CD4-positive, alpha-beta memory T cell (primary cell): ENCODE results near the gene NOL3. TPM values are rescaled to one million over a fixed set of nuclear protein-coding genes. Genes with fewer than 3 reads are reported as not detected.

Experiments used
- CTCF ChIA-PET: fragments of 350-600 bp; sonication (Branson Sonifier 250); formaldehyde crosslinking; loops from one replicate; lab custom pipeline; 2021; ENCODE audit warnings: inconsistent platforms; ENCODE audit not compliant: partially characterized antibody; lab: Charles Lee
- POLR2A ChIA-PET: fragments of 350-600 bp; sonication (Branson Sonifier 250); formaldehyde crosslinking; loops from one replicate; lab custom pipeline; 2021; ENCODE audit not compliant: partially characterized antibody; lab: Charles Lee
- DNase-seq, 5 donors: peaks; one replicate each; pipeline versions ENCODE4 v3.0.0 to v3.0.0-alpha.2; 2020 to 2022; ENCODE audit warnings: mixed read lengths in 1 of 5
- H3K27ac ChIP-seq: one replicate; pipeline ENCODE4 v1.7.0; 2013; ENCODE audit warnings: low read depth, low read length
- H3K27me3 ChIP-seq: 2 replicates; pipeline ENCODE4 v1.7.0; 2013; ENCODE audit warnings: mild to moderate bottlenecking, low read length, moderate library complexity; ENCODE audit not compliant: insufficient read depth
- H3K36me3 ChIP-seq: 2 replicates; pipeline ENCODE4 v1.7.0; 2013; ENCODE audit warnings: mild to moderate bottlenecking, low read length, moderate library complexity; ENCODE audit not compliant: insufficient read depth
- H3K4me1 ChIP-seq: 2 replicates; pipeline ENCODE4 v1.7.0; 2013; ENCODE audit warnings: mild to moderate bottlenecking, low read length, moderate library complexity; ENCODE audit not compliant: insufficient read depth
- H3K4me3 ChIP-seq, 2 donors: one replicate each; pipeline ENCODE4 v1.7.0; 2013; ENCODE audit warnings: low read length in 2 of 2, mild to moderate bottlenecking in 1 of 2
- H3K9me3 ChIP-seq, 2 donors: one replicate each; pipeline ENCODE4 v1.7.0; 2013; ENCODE audit warnings: low read length in 2 of 2, control low read depth in 1 of 2; ENCODE audit not compliant: control insufficient read depth in 1 of 2
- H3K27ac Mint-ChIP-seq, 7 donors: one replicate each; pipeline ENCODE4 v1.8.0; 2020 to 2021; ENCODE audit warnings: mixed read lengths in 7 of 7, mild to moderate bottlenecking in 6 of 7, inconsistent platforms in 3 of 7, moderate library complexity in 3 of 7
- H3K27me3 Mint-ChIP-seq, 2 donors: one replicate each; pipeline ENCODE4 v1.8.0; 2020 to 2021; ENCODE audit warnings: mixed read lengths in 2 of 2
- H3K36me3 Mint-ChIP-seq, 2 donors: one replicate each; pipeline ENCODE4 v1.8.0; 2020 to 2021; ENCODE audit warnings: mixed read lengths in 2 of 2, inconsistent platforms in 1 of 2, mild to moderate bottlenecking in 1 of 2
- H3K4me1 Mint-ChIP-seq, 4 donors: one replicate each; pipeline ENCODE4 v1.8.0; 2020 to 2021; ENCODE audit warnings: mixed read lengths in 4 of 4, mild to moderate bottlenecking in 1 of 4
- H3K4me3 Mint-ChIP-seq, 8 donors: one replicate each; pipeline ENCODE4 v1.8.0; 2020 to 2021; ENCODE audit warnings: mixed read lengths in 8 of 8, mild to moderate bottlenecking in 7 of 8, moderate library complexity in 6 of 8, inconsistent platforms in 3 of 8
- H3K9me3 Mint-ChIP-seq, 8 donors: one replicate each; pipeline ENCODE4 v1.8.0; 2020 to 2021; ENCODE audit warnings: mixed read lengths in 8 of 8, mild to moderate bottlenecking in 5 of 8, inconsistent platforms in 3 of 8, moderate library complexity in 1 of 8
- intact Hi-C: fragments of 100-400 bp; cut with micrococcal nuclease; formaldehyde crosslinking; loops from one replicate; pipeline ENCODE4 v1.15.1; 2023
- polyA plus RNA-seq, 2 donors: library from polyadenylated mRNA; unstranded; fragments of 300-500 nt; fragmentation: Illumina TruSeq; gene quantifications; one replicate each; pipeline ENCODE4 v1.2.3, GENCODE V29; 2021
- total RNA-seq, 2 experiments: library from RNA; stranded (reverse); gene quantifications; one replicate each; pipeline ENCODE4 v1.2.3, GENCODE V29; 2021

Gene NOL3
- total and polyA plus RNA-seq, 4 experiments from 2014 or later: 1.3 to 12.5 (median 5.7) TPM

- Histone ChIP-seq H3K4me3 (peak overlapping the region; percentile 65 to 85), H3K27me3 (no peaks in the 10 kb centered on the region), H3K4me1 (peaks cover 30% of the 10 kb centered on the region), H3K27ac (peak overlapping the region; percentile 91), H3K9me3 (no peaks in the 10 kb centered on the region), H3K36me3 (no peaks in the 10 kb centered on the region)
- intact Hi-C loops: loop anchor here (1.0 to 2.0 kb wide), 4 partner anchors 24 to 298 kb away; partner anchors contain the start of genes ATP6V0D1, FBXL8, FHOD1 and PHAF1
- no peak overlapping the region for H3K27ac Mint-ChIP-seq
- peaks cover 11 to 22% (median 14%) of the 10 kb centered on the region in 4 donors for H3K4me1 Mint-ChIP-seq
- ChIA-PET POLR2A (interaction anchor here (0.8 to 5.3 kb wide), 8 partner anchors 8 to 154 kb away, joined by 3 to 117 read pairs (median 4); partner anchors contain the start of genes CBFB, FBXL8, FHOD1 and PLEKHG4), CTCF (interaction anchor here (1.0 to 6.5 kb wide), 8 partner anchors 8 to 166 kb away, joined by 3 to 58 read pairs (median 8); partner anchors contain the start of genes E2F4, FBXL8 and TRADD)
- no peak overlapping the region for H3K4me3 Mint-ChIP-seq
- H3K9me3 Mint-ChIP-seq: no peaks in the 10 kb centered on the region
- peaks cover 0 to 3% of the 10 kb centered on the region in 2 donors for H3K36me3 Mint-ChIP-seq
- DNase-seq: no peak
- peaks cover 0 to 2% of the 10 kb centered on the region in 2 donors for H3K27me3 Mint-ChIP-seq
Measured at GRCh38 chr16:67183284-67183626, 12.9 kb downstream of the NOL3 start.

GRCh38 chr16:67183627-67184452 is 13.5 kb downstream of the NOL3 start, which contains the start of gene MATCAP1:
TSS of gene MATCAP1 (minus strand) at chr16:67183963. CDS start at chr16:67180610, 3,353 bp downstream.
- H3K9me3 Mint-ChIP-seq: no peaks in the 10 kb centered on the region
- H3K27me3 Mint-ChIP-seq: peaks cover 0 to 2% of the 10 kb centered on the region in 2 donors
- POLR2A ChIA-PET: interaction anchor here (0.8 to 5.3 kb wide), 11 partner anchors 8 to 206 kb away, joined by 3 to 117 read pairs (median 5); partner anchors contain the start of genes CBFB, FBXL8, FHOD1 and TMEM208
- Histone ChIP-seq H3K27ac (peak within 1 kb of the TSS; percentile 91), H3K4me1 (peaks cover 25% of the 10 kb centered on the region), H3K4me3 (peak within 1 kb of the TSS; percentile 65 to 85), H3K9me3 (no peaks in the 10 kb centered on the region), H3K27me3 (no peaks in the 10 kb centered on the region), H3K36me3 (no peaks in the 10 kb centered on the region)
- peak within 1 kb of the TSS; percentile 54 to 96 (median 68) for H3K4me3 Mint-ChIP-seq
- peak; percentile 95 to 98 (median 97) for DNase-seq
- H3K4me1 Mint-ChIP-seq: peaks cover 8 to 16% (median 10%) of the 10 kb centered on the region in 4 donors
- H3K36me3 Mint-ChIP-seq: peaks cover 0 to 3% of the 10 kb centered on the region in 2 donors
- CTCF ChIA-PET: interaction anchor here (1.3 to 6.5 kb wide), 13 partner anchors 9 to 211 kb away, joined by 3 to 58 read pairs (median 9); partner anchors contain the start of genes B3GNT9, FBXL8 and TRADD
- intact Hi-C loops: loop anchor here (1.0 to 2.0 kb wide), 6 partner anchors 25 to 297 kb away; partner anchors contain the start of genes ATP6V0D1, FBXL8, FHOD1 and PHAF1
- peak within 1 kb of the TSS in 6 of 7 donors; percentile 15 to 98 (median 66) for H3K27ac Mint-ChIP-seq

GRCh38 chr16:67184453-67184994 is 14.2 kb downstream of the NOL3 start:
- Mint-ChIP-seq H3K4me1 (peaks cover 8 to 15% (median 10%) of the 10 kb centered on the region in 4 donors), H3K4me3 (peak overlapping the region; percentile 54 to 96 (median 68)), H3K36me3 (peaks cover 0 to 3% of the 10 kb centered on the region in 2 donors), H3K27me3 (peaks cover 0 to 2% of the 10 kb centered on the region in 2 donors), H3K27ac (peak overlapping the region in 5 of 7 donors; percentile 15 to 98 (median 57)), H3K9me3 (no peaks in the 10 kb centered on the region)
- intact Hi-C loops: loop anchor here (1.0 to 2.0 kb wide), 2 partner anchors 42 to 166 kb away; partner anchors contain the start of gene TMEM208
- H3K36me3 ChIP-seq: no peaks in the 10 kb centered on the region
- CTCF ChIA-PET: interaction anchor here (0.7 to 6.5 kb wide), 33 partner anchors 9 to 238 kb away, joined by 3 to 58 read pairs (median 5); partner anchors contain the start of genes B3GNT9, CBFB, FBXL8 and TRADD
- DNase-seq: no peak
- POLR2A ChIA-PET: interaction anchor here (0.7 to 5.3 kb wide), 19 partner anchors 9 to 230 kb away, joined by 3 to 117 read pairs (median 5); partner anchors contain the start of genes B3GNT9, CBFB, FBXL8 and NOL3
- H3K27ac ChIP-seq: peak overlapping the region; percentile 91
- no peaks in the 10 kb centered on the region for H3K9me3 ChIP-seq
- peaks cover 23% of the 10 kb centered on the region for H3K4me1 ChIP-seq
- no peaks in the 10 kb centered on the region for H3K27me3 ChIP-seq
- peak overlapping the region; percentile 65 to 85 for H3K4me3 ChIP-seq

GRCh38 chr16:67184995-67185650 is 14.8 kb downstream of the NOL3 start:
- Histone ChIP-seq H3K27ac (no peak overlapping the region), H3K36me3 (no peaks in the 10 kb centered on the region), H3K9me3 (no peaks in the 10 kb centered on the region), H3K4me3 (peak overlapping the region in 1 of 2 donors; percentile 85), H3K27me3 (no peaks in the 10 kb centered on the region), H3K4me1 (peaks cover 23% of the 10 kb centered on the region)
- peak; percentile 72 to 82 (median 78) for DNase-seq
- no peaks in the 10 kb centered on the region for H3K9me3 Mint-ChIP-seq
- peak overlapping the region; percentile 79 to 96 (median 84) for H3K4me3 Mint-ChIP-seq
- H3K36me3 Mint-ChIP-seq: peaks cover 0 to 3% of the 10 kb centered on the region in 2 donors
- H3K27ac Mint-ChIP-seq: peak overlapping the region; percentile 64 to 98 (median 85)
- intact Hi-C loops: loop anchor here (1.0 to 2.0 kb wide), 5 partner anchors 30 to 231 kb away; partner anchors contain the start of gene TMEM208
- CTCF ChIA-PET: interaction anchor here (0.7 to 6.5 kb wide), 35 partner anchors 9 to 238 kb away, joined by 3 to 58 read pairs (median 5); partner anchors contain the start of genes B3GNT9, CBFB, FBXL8 and TRADD
- H3K4me1 Mint-ChIP-seq: peaks cover 8 to 15% (median 10%) of the 10 kb centered on the region in 4 donors
- POLR2A ChIA-PET: interaction anchor here (0.5 to 5.3 kb wide), 20 partner anchors 10 to 231 kb away, joined by 3 to 117 read pairs (median 5); partner anchors contain the start of genes B3GNT9, CBFB, FBXL8 and FHOD1
- H3K27me3 Mint-ChIP-seq: peaks cover 0 to 2% of the 10 kb centered on the region in 2 donors

GRCh38 chr16:67185651-67186134 is 15.4 kb downstream of the NOL3 start:
- no peak overlapping the region for H3K27ac ChIP-seq
- ChIA-PET POLR2A (interaction anchor here (0.5 to 5.3 kb wide), 17 partner anchors 10 to 208 kb away, joined by 3 to 117 read pairs (median 5); partner anchors contain the start of genes B3GNT9, CBFB, FBXL8 and FHOD1), CTCF (interaction anchor here (0.7 to 6.5 kb wide), 30 partner anchors 8 to 239 kb away, joined by 3 to 58 read pairs (median 5); partner anchors contain the start of genes B3GNT9, CBFB, FBXL8 and TRADD)
- DNase-seq: no peak
- H3K27ac Mint-ChIP-seq: peak overlapping the region in 4 of 7 donors; percentile 14 to 98 (median 69)
- peak overlapping the region in 1 of 2 donors; percentile 85 for H3K4me3 ChIP-seq
- no peaks in the 10 kb centered on the region for H3K36me3 ChIP-seq
- peaks cover 8 to 15% (median 10%) of the 10 kb centered on the region in 4 donors for H3K4me1 Mint-ChIP-seq
- peaks cover 23% of the 10 kb centered on the region for H3K4me1 ChIP-seq
- H3K9me3 ChIP-seq: no peaks in the 10 kb centered on the region
- H3K4me3 Mint-ChIP-seq: peak overlapping the region in 7 of 8 donors; percentile 79 to 96 (median 85)
- H3K36me3 Mint-ChIP-seq: peaks cover 0 to 3% of the 10 kb centered on the region in 2 donors
- intact Hi-C loops: loop anchor here (1.0 to 2.0 kb wide), 4 partner anchors 30 to 231 kb away; partner anchors contain the start of gene TMEM208
- no peaks in the 10 kb centered on the region for H3K27me3 ChIP-seq
- H3K9me3 Mint-ChIP-seq: no peaks in the 10 kb centered on the region
- peaks cover 0 to 2% of the 10 kb centered on the region in 2 donors for H3K27me3 Mint-ChIP-seq
